Measurements from ENCODE around the gene RNF34.
"Not testable (repeated sequence)": the region's sequence is repeated elsewhere in the genome, so short reads cannot be mapped to it uniquely, and the experiment has no call there.

The RNF34 gene

GRCh38 chr12:121376754-121377697 is 22.9 kb upstream of the RNF34 start:
- TF ChIP-seq CTCF (IDR thresholded peaks at IDR 0.05; ENCODE audit: borderline replicate concordance, insufficient read depth, low read depth, low read length): no peak
- H3K4me3 ChIP-seq (ENCODE audit: low read depth, low read length): no peak overlapping the region

GRCh38 chr12:121378736-121379135 is 21.2 kb upstream of the RNF34 start:
- TF ChIP-seq CTCF (IDR thresholded peaks at IDR 0.05; ENCODE audit: borderline replicate concordance, insufficient read depth, low read depth, low read length): no peak
- no peak overlapping the region for H3K4me3 ChIP-seq (ENCODE audit: low read depth, low read length)

DNA sequence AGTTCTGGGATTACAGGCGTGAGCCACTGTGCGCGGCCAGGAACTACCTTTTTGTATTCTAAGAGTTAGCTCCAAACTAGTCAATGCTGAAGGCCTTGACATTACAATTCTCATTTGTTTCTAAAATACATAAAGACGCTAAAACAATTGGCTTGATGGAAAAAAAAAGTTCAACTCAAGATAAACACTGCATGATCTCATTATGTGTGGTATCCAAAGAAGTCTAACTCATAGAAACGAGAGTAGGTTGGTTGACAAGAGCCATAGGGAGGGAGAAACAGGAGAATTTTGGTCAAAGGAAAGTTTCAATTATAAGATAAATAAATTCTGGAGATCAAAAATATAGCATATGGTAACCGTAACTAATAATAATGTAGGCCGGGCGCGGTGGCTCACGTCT is 20.0 kb upstream of the RNF34 start:
- no peak for TF ChIP-seq CTCF (IDR thresholded peaks at IDR 0.05; ENCODE audit: borderline replicate concordance, insufficient read depth, low read depth, low read length)
- H3K4me3 ChIP-seq (ENCODE audit: low read depth, low read length): no peak overlapping the region

GRCh38 chr12:121383601-121384021 is 16.3 kb upstream of the RNF34 start:
- no peak overlapping the region for H3K4me3 ChIP-seq (ENCODE audit: low read depth, low read length)
- 0 out of 2 replicates have a peak, but pooled peaks have one; percentile 12 for TF ChIP-seq CTCF (IDR thresholded peaks at IDR 0.05; ENCODE audit: borderline replicate concordance, insufficient read depth, low read depth, low read length)

GRCh38 chr12:121384891-121385290 is 15.0 kb upstream of the RNF34 start:
- not testable (repeated sequence) for H3K4me3 ChIP-seq (ENCODE audit: low read depth, low read length)

DNA sequence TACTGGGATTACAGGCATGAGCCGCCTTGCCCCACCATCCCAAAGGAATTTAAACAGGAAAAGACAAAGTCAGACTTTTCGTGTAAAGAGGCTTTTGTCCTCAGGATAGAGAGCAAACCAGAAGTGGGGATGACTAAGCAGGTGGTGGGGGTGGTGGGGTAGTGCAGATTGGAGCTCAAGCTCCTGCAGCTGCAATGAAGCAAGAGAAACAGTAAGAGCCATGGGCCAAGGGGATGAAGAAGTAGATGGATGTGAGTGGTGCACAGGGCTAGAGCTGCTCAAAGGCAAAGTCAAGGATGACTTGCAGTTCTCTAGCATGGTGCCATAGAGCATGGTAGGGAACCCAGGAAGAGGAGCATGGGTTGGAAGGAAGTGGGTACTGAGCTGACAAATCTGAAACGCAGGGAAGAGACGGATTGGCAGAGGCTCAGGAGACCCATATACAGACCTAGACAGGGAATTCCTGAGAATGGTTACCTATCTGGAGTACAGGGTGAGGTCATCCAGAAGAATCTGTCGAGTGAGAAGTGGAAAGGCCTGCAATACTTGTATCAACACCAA is 11.4 kb upstream of the RNF34 start:
- TF ChIP-seq CTCF (IDR thresholded peaks at IDR 0.05; ENCODE audit: borderline replicate concordance, insufficient read depth, low read depth, low read length): no peak
- no peak overlapping the region for H3K4me3 ChIP-seq (ENCODE audit: low read depth, low read length)

DNA sequence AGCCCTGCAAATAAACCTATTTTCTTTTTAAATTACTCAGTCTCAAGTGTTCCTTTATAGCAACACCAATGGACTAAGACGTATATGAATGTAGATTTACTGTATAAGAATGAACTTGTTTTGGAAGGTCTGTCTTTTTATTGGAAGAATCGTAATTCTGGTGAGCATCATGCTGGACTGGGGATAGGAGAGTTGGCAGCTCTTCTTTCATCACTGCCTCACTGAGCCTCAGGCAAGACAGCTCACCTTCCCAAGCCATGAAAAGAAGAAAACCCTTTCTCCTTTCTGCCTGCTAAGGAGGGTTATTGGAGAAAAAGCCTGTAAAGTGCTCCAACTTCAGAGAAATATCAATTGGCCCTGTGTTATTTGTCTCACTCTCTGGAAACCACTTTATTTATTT is 9.1 kb upstream of the RNF34 start:
- H3K4me3 ChIP-seq (ENCODE audit: low read depth, low read length): no peak overlapping the region
- TF ChIP-seq CTCF (IDR thresholded peaks at IDR 0.05; ENCODE audit: borderline replicate concordance, insufficient read depth, low read depth, low read length): no peak

All from GM12875 (cell line).